HG03103 (cell line): ENCODE measurements around the gene ASCL2.
"Not testable (repeated sequence)": the region's sequence is repeated elsewhere in the genome, so short reads cannot be mapped to it uniquely, and the experiment has no call there.

ENCODE experiments used
- ATAC-seq: cut with Tn5 transposase; IDR thresholded peaks from one replicate; pipeline ENCODE4 v1.9.1; 2021; ENCODE audit warnings: low read depth; ENCODE audit not compliant: unreplicated experiment

Gene ASCL2

GRCh38 chr11:2237457-2238238, 32.7 kb downstream of the ASCL2 start:
- no peak for ATAC-seq

GRCh38 chr11:2236381-2237134, 33.8 kb downstream of the ASCL2 start:
- ATAC-seq = not testable (repeated sequence)

GRCh38 chr11:2235588-2236326, 34.6 kb downstream of the ASCL2 start:
- no peak for ATAC-seq

GRCh38 chr11:2234963-2235362, 35.4 kb downstream of the ASCL2 start:
- ATAC-seq = no peak

GRCh38 chr11:2233693-2234455, 36.5 kb downstream of the ASCL2 start:
- ATAC-seq = no peak

GRCh38 chr11:2229713-2230297, 40.6 kb downstream of the ASCL2 start:
- no peak for ATAC-seq

GRCh38 chr11:2224254-2224653, 46.1 kb downstream of the ASCL2 start:
- no peak for ATAC-seq

GRCh38 chr11:2223153-2223794, 47.1 kb downstream of the ASCL2 start:
- no peak for ATAC-seq

- no peak for ATAC-seq
These were observed 47.9 kb downstream of the ASCL2 start for GRCh38 chr11:2222451-2222850.

GRCh38 chr11:2221591-2221990, 48.8 kb downstream of the ASCL2 start:
- ATAC-seq = no peak

GRCh38 chr11:2221024-2221423, 49.4 kb downstream of the ASCL2 start:
- no peak for ATAC-seq

- no peak for ATAC-seq
These were observed 50.1 kb downstream of the ASCL2 start for GRCh38 chr11:2220173-2220771.

- ATAC-seq = no peak
These were observed 50.9 kb downstream of the ASCL2 start for GRCh38 chr11:2219318-2220017.
